Left lung (tissue), 10 donors: ENCODE results near the gene FRS2. TPM values are rescaled to one million over a fixed set of nuclear protein-coding genes. Genes with fewer than 3 reads are reported as not detected.
A peak's percentile ranks its signal among the peaks of the same experiment; 100 is the strongest.

Source experiments
- ATAC-seq: fragments of 200-7000 bp; cut with Tn5 transposase; one replicate; pipeline ENCODE4 v1.9.1; 2020; ENCODE audit warnings: moderate library complexity
- DNase-seq, 4 donors: peaks; one replicate each; pipeline ENCODE4 v3.0.0-alpha.2; 2013 to 2020
- H3K27ac ChIP-seq, 2 donors: fragments of 200-600 bp; sonication (generic) in 1 of 2; one replicate each; pipeline versions ENCODE4 v1.5.0 to v1.8.0; 2020 to 2021
- H3K27me3 ChIP-seq, 2 donors: fragments of 200-600 bp; sonication (generic) in 1 of 2; one replicate each; pipeline versions ENCODE4 v1.5.0 to v1.8.0; 2020 to 2021
- H3K36me3 ChIP-seq, 2 donors: fragments of 200-600 bp; sonication (generic) in 1 of 2; one replicate each; pipeline versions ENCODE4 v1.5.0 to v1.8.0; 2020 to 2021
- H3K4me1 ChIP-seq, 2 donors: fragments of 200-600 bp; one replicate each; pipeline ENCODE4 v1.8.0; 2021
- H3K4me3 ChIP-seq, 2 donors: fragments of 200-600 bp; sonication (generic) in 1 of 2; one replicate each; pipeline versions ENCODE4 v1.5.0 to v1.8.0; 2020 to 2021; ENCODE audit warnings: mild to moderate bottlenecking in 1 of 2
- H3K9me3 ChIP-seq, 2 donors: fragments of 200-600 bp; sonication (generic) in 1 of 2; one replicate each; pipeline versions ENCODE4 v1.5.0 to v1.8.0; 2020 to 2021
- CTCF ChIP-seq, 2 donors: fragments of 200-600 bp; sonication (generic) in 1 of 2; IDR thresholded peaks; one replicate each; pipeline versions ENCODE4 v1.5.0 to v1.8.0; 2021; ENCODE audit warnings: antibody characterized with exemption in 2 of 2
- intact Hi-C, 2 donors: fragments of 100-400 bp; cut with DNase I; formaldehyde crosslinking; loops; one replicate each; pipeline versions ENCODE4 v1.11.2 to v1.14.2; 2022
- polyA plus RNA-seq, 6 donors: library from polyadenylated mRNA; unstranded; fragments of 120-200 nt; gene quantifications; one replicate each; pipeline ENCODE4 v1.2.1, GENCODE V29; 2013; ENCODE audit not compliant: insufficient read length in 6 of 6
- total RNA-seq, 2 donors: library from RNA; stranded (reverse); fragmentation: NEBNext Ultra II Directional; extraction: Animal tissue kit (Norgen Biotek cat#: 25700); gene quantifications; one replicate each; pipeline ENCODE4 v1.2.1, GENCODE V29; 2021
- donor health status: DM: no; HTN: yes; CAD: no.
- donor health status: DM: no; HTN: no; CAD: no.

FRS2 gene
- total and polyA plus RNA-seq, 8 donors: 28.9 to 49.4 (median 43.6) TPM

GRCh38 chr12:69435644-69436043 lies 34.5 kb upstream of the FRS2 start:
- intact Hi-C loops: no loop called here
- ATAC-seq: no peak
- Histone ChIP-seq H3K9me3 (no peaks in the 10 kb centered on the region), H3K4me1 (no peaks in the 10 kb centered on the region), H3K4me3 (no peak overlapping the region), H3K27me3 (no peaks in the 10 kb centered on the region), H3K27ac (no peak overlapping the region), H3K36me3 (no peaks in the 10 kb centered on the region)
- DNase-seq: no peak
- TF ChIP-seq CTCF (IDR thresholded peaks at IDR 0.05): no peak

GRCh38 chr12:69437073-69437472 lies 33.1 kb upstream of the FRS2 start:
- intact Hi-C loops: no loop called here
- Histone ChIP-seq H3K27me3 (no peaks in the 10 kb centered on the region), H3K27ac (no peak overlapping the region), H3K9me3 (no peaks in the 10 kb centered on the region), H3K4me3 (no peak overlapping the region), H3K36me3 (no peaks in the 10 kb centered on the region), H3K4me1 (no peaks in the 10 kb centered on the region)
- TF ChIP-seq CTCF (IDR thresholded peaks at IDR 0.05): no peak
- ATAC-seq (no peak), DNase-seq (no peak)

- H3K27ac ChIP-seq: no peak overlapping the region
- no peak overlapping the region for H3K4me3 ChIP-seq
- TF ChIP-seq CTCF (IDR thresholded peaks at IDR 0.05): no peak
- intact Hi-C loops: no loop called here
- no peaks in the 10 kb centered on the region for H3K9me3 ChIP-seq
- no peaks in the 10 kb centered on the region for H3K36me3 ChIP-seq
- H3K27me3 ChIP-seq: no peaks in the 10 kb centered on the region
- DNase-seq (no peak), ATAC-seq (no peak)
- no peaks in the 10 kb centered on the region for H3K4me1 ChIP-seq
Observed at GRCh38 chr12:69438539-69438938, 31.6 kb upstream of the FRS2 start.

- no peak for TF ChIP-seq CTCF (IDR thresholded peaks at IDR 0.05)
- ATAC-seq: peak; percentile 47
- intact Hi-C loops: no loop called here
- Histone ChIP-seq H3K27me3 (no peaks in the 10 kb centered on the region), H3K4me1 (no peaks in the 10 kb centered on the region), H3K27ac (no peak overlapping the region), H3K9me3 (no peaks in the 10 kb centered on the region), H3K36me3 (no peaks in the 10 kb centered on the region), H3K4me3 (no peak overlapping the region)
- DNase-seq: peak in 1 of 4 donors; percentile 43
Observed at GRCh38 chr12:69440016-69440415, 30.2 kb upstream of the FRS2 start.

GRCh38 chr12:69440886-69441285 lies 29.3 kb upstream of the FRS2 start:
- ATAC-seq (no peak), DNase-seq (no peak)
- Histone ChIP-seq H3K27me3 (no peaks in the 10 kb centered on the region), H3K4me3 (no peak overlapping the region), H3K27ac (no peak overlapping the region), H3K36me3 (no peaks in the 10 kb centered on the region), H3K9me3 (no peaks in the 10 kb centered on the region), H3K4me1 (no peaks in the 10 kb centered on the region)
- TF ChIP-seq CTCF (IDR thresholded peaks at IDR 0.05): no peak
- intact Hi-C loops: no loop called here
